ENCODE data around the gene ZNF384.

Gene ZNF384

DNA sequence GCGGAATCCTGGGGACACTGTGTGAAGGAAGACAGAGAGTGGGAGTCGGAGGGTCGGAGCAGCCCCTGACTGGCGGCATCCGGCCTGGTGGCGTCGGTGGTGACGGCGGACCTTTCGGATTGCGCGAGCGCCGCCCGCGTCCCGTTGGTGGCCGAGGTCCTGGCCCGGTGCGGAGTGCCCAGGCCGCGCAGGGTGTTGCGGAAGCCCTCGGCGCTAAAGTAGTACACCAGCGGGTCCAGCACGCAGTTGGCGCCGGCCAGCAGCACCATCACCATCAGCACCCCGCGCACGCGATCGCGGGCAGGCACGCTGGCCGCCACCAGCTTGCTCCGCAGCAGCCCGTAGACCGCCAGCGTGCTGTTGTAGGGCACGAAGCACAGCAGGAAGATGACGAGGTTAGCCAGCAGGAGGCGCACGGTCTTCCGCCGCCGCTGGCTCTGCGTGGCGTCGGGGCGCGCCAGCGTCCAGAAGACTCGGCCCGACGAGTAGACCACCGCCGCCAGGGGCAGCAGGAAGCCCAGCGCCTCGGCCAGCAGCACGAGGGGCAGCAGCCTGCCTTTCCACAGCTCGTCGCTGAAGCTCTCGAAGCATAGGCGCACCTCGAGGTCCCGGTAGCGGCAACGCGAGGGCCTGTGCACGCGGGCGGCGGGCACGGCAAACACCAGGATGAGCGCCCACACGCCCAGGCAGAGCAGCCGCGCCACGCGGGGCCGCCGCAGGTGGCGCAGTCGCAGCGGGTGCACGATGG lies 68.9 kb downstream of the ZNF384 start:
- no peak overlapping the region for H3K4me3 ChIP-seq (ENCODE audit: low read depth, low read length)
- TF ChIP-seq, protein P1, sequence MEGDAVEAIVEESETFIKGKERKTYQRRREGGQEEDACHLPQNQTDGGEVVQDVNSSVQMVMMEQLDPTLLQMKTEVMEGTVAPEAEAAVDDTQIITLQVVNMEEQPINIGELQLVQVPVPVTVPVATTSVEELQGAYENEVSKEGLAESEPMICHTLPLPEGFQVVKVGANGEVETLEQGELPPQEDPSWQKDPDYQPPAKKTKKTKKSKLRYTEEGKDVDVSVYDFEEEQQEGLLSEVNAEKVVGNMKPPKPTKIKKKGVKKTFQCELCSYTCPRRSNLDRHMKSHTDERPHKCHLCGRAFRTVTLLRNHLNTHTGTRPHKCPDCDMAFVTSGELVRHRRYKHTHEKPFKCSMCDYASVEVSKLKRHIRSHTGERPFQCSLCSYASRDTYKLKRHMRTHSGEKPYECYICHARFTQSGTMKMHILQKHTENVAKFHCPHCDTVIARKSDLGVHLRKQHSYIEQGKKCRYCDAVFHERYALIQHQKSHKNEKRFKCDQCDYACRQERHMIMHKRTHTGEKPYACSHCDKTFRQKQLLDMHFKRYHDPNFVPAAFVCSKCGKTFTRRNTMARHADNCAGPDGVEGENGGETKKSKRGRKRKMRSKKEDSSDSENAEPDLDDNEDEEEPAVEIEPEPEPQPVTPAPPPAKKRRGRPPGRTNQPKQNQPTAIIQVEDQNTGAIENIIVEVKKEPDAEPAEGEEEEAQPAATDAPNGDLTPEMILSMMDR (IDR thresholded peaks at IDR 0.05; ENCODE audit: low read depth, low read length): no peak

DNA sequence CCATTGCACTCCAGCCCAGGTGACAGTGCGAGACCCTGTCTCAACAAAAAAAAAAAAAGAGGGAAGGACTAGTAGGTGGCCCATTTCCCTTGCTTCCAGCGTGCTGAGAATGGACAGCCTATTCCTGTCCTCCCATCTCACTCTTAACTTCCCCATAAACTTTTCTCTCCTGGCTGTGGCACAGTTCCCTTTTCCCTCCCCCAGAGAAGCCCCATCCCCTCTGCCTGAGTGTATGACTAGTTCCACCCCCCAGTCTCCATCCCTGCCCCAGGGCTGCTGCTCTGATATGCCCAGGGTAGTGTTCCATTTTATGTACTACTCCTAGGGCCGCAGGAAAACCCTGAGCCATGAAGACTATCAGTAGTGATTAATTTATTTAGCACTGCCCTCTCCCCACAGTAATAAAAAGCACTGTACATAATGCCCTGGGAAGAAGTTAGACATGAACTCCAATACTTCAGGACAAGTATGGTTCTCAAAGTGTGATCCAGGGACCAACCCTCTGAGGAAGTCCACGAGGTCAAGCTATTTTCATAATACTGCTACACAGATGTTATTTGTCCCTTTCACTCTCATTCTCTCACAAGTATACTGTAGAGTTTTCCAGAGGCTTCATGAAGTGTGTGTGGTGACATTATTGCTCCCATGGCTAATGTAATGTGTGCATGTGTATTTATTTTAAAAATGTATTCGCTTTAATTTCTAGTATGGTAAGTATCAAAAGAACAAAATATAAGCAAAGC lies 70.5 kb downstream of the ZNF384 start:
- no peak overlapping the region for H3K4me3 ChIP-seq (ENCODE audit: low read depth, low read length)
- TF ChIP-seq, protein P1 (IDR thresholded peaks at IDR 0.05; ENCODE audit: low read depth, low read length): no peak
